Thyroid gland (tissue), 4 donors: ENCODE results near the gene ENTPD6.

ENCODE experiments used
- CTCF ChIP-seq, 6 experiments: fragments of 200-600 bp in 3 of 6; fragments of 450-650 bp in 3 of 6; sonication (generic) in 3 of 6; IDR thresholded peaks; one replicate each; pipeline ENCODE4 v1.5.1; 2016 to 2019; ENCODE audit warnings: antibody characterized with exemption in 6 of 6, mild to moderate bottlenecking in 2 of 6, inconsistent platforms in 1 of 6, moderate library complexity in 1 of 6
- POLR2A ChIP-seq, 2 donors: fragments of 450-650 bp; IDR thresholded peaks; one replicate each; pipeline ENCODE4 v1.6.1; 2017; ENCODE audit warnings: antibody characterized with exemption in 2 of 2, mild to moderate bottlenecking in 2 of 2, moderate library complexity in 1 of 2

GRCh38 chr20:25222461-25223178, 27.1 kb downstream of the ENTPD6 start:
- no peak for TF ChIP-seq CTCF (IDR thresholded peaks at IDR 0.05)
- TF ChIP-seq POLR2A (IDR thresholded peaks at IDR 0.05), result no peak
